NCI-H128 (cell line): Measurements from ENCODE around the gene MROH2B.
"Not testable (repeated sequence)": the region's sequence is repeated elsewhere in the genome, so short reads cannot be mapped to it uniquely, and the experiment has no call there.

Source experiments
- DNase-seq: peaks from one replicate; lab custom pipeline; 2025; ENCODE audit not compliant: unreplicated experiment; lab: John Stamatoyannopoulos, UW

Gene MROH2B

GRCh38 chr5:41032973-41033372 lies 38.2 kb downstream of the MROH2B start:
- no peak for DNase-seq

- not testable (repeated sequence) for DNase-seq
Observed at GRCh38 chr5:41022600-41022999, 48.5 kb downstream of the MROH2B start.

- DNase-seq = no peak
Observed at GRCh38 chr5:41012318-41012717, 58.8 kb downstream of the MROH2B start.

- no peak for DNase-seq
Observed at GRCh38 chr5:41010572-41010971, 60.6 kb downstream of the MROH2B start.

GRCh38 chr5:41009232-41009631 lies 61.9 kb downstream of the MROH2B start:
- no peak for DNase-seq

- no peak for DNase-seq
Observed at GRCh38 chr5:41004931-41005330, 66.2 kb downstream of the MROH2B start.

GRCh38 chr5:41003670-41004376 lies 67.3 kb downstream of the MROH2B start:
- no peak for DNase-seq

GRCh38 chr5:40999966-41000365 lies 71.2 kb downstream of the MROH2B start:
- DNase-seq = no peak

GRCh38 chr5:40999142-40999541 lies 72.0 kb downstream of the MROH2B start:
- no peak for DNase-seq

GRCh38 chr5:40995801-40996586 lies 75.1 kb downstream of the MROH2B start:
- no peak for DNase-seq

GRCh38 chr5:40991981-40992559 lies 79.1 kb downstream of the MROH2B start:
- DNase-seq = no peak

GRCh38 chr5:40991168-40991980 lies 79.8 kb downstream of the MROH2B start:
- DNase-seq = no peak

- no peak for DNase-seq
Observed at GRCh38 chr5:40988746-40989510, 82.2 kb downstream of the MROH2B start.

- no peak for DNase-seq
Observed at GRCh38 chr5:40987349-40987748, 83.8 kb downstream of the MROH2B start.

GRCh38 chr5:40986666-40987065 lies 84.5 kb downstream of the MROH2B start:
- no peak for DNase-seq

GRCh38 chr5:40985501-40985900 lies 85.6 kb downstream of the MROH2B start:
- no peak for DNase-seq

- DNase-seq = no peak
Observed at GRCh38 chr5:40984884-40985283, 86.3 kb downstream of the MROH2B start.

GRCh38 chr5:40983781-40984180 lies 87.4 kb downstream of the MROH2B start:
- DNase-seq = no peak

GRCh38 chr5:40981420-40981819 lies 89.7 kb downstream of the MROH2B start:
- DNase-seq = no peak

- DNase-seq = no peak
Observed at GRCh38 chr5:40976836-40977235, 94.3 kb downstream of the MROH2B start.

- DNase-seq = no peak
Observed at GRCh38 chr5:40976041-40976440, 95.1 kb downstream of the MROH2B start.
